ENCODE results near the gene KIR3DL2.

- TF ChIP-seq TAF1 (IDR thresholded peaks at IDR 0.05; ENCODE audit: low read depth): no peak
- TF ChIP-seq, protein P1, sequence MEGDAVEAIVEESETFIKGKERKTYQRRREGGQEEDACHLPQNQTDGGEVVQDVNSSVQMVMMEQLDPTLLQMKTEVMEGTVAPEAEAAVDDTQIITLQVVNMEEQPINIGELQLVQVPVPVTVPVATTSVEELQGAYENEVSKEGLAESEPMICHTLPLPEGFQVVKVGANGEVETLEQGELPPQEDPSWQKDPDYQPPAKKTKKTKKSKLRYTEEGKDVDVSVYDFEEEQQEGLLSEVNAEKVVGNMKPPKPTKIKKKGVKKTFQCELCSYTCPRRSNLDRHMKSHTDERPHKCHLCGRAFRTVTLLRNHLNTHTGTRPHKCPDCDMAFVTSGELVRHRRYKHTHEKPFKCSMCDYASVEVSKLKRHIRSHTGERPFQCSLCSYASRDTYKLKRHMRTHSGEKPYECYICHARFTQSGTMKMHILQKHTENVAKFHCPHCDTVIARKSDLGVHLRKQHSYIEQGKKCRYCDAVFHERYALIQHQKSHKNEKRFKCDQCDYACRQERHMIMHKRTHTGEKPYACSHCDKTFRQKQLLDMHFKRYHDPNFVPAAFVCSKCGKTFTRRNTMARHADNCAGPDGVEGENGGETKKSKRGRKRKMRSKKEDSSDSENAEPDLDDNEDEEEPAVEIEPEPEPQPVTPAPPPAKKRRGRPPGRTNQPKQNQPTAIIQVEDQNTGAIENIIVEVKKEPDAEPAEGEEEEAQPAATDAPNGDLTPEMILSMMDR (IDR thresholded peaks at IDR 0.05; ENCODE audit: poor library complexity, severe bottlenecking): no peak
- TF ChIP-seq EZH2 (IDR thresholded peaks at IDR 0.05; ENCODE audit: borderline replicate concordance, insufficient read depth, low read length, poor library complexity, severe bottlenecking): no peak
- TF ChIP-seq POLR2AphosphoS5 (IDR thresholded peaks at IDR 0.05): no peak
- no peak for TF ChIP-seq MXI1 (conservative IDR thresholded peaks at IDR 0.05; ENCODE audit: poor library complexity, severe bottlenecking)
- TF ChIP-seq SMC3 (conservative IDR thresholded peaks at IDR 0.05; ENCODE audit: poor library complexity): no peak
Observed at GRCh38 chr19:54905803-54906511, 55.7 kb downstream of the KIR3DL2 start, which contains the start of gene NCR1.

Data from neural cell (in vitro differentiated cells).